HepG2 (cell line): Measurements from ENCODE around the gene INHBC. TPM values are rescaled to one million over a fixed set of nuclear protein-coding genes. Genes with fewer than 3 reads are reported as not detected.

Source experiments
- ARNT2 ChIP-seq: sonication (generic); formaldehyde crosslinking; IDR thresholded peaks from 2 replicates; pipeline ENCODE4 v1.8.0; 2022; ENCODE audit warnings: mild to moderate bottlenecking, low read depth, missing genetic modification reagents, moderate library complexity
- BRD4 ChIP-seq: sonication (generic); formaldehyde crosslinking; IDR thresholded peaks from 2 replicates; pipeline ENCODE4 v1.4.0; 2020; ENCODE audit warnings: missing genetic modification reagents
- FOXA1 ChIP-seq, 2 experiments: fragments of 450-650 bp in 1 of 2; sonication (generic) in 1 of 2; formaldehyde crosslinking in 1 of 2; IDR thresholded peaks; 2 replicates each; pipeline versions ENCODE4 v1.4.0 to v1.6.1; 2016 to 2020; ENCODE audit warnings: missing genetic modification reagents in 1 of 2
- HOXA9 ChIP-seq: sonication (generic); formaldehyde crosslinking; IDR thresholded peaks from 2 replicates; pipeline ENCODE4 v1.8.1; 2022; ENCODE audit warnings: missing genetic modification reagents, mild to moderate bottlenecking, moderate library complexity, borderline replicate concordance
- MYNN ChIP-seq: sonication (generic); formaldehyde crosslinking; IDR thresholded peaks from 2 replicates; pipeline ENCODE4 v1.4.0; 2020; ENCODE audit warnings: mild to moderate bottlenecking, low read depth, missing genetic modification reagents
- NFE2L2 ChIP-seq: fragments of 150-350 bp; IDR thresholded peaks from 2 replicates; pipeline ENCODE4 v1.6.1; 2014; ENCODE audit warnings: low read length
- NFYC ChIP-seq: IDR thresholded peaks from 2 replicates; pipeline ENCODE4 v1.6.1; 2016; ENCODE audit warnings: missing genetic modification reagents, missing compliant biosample characterization
- REPIN1 ChIP-seq: sonication (generic); formaldehyde crosslinking; IDR thresholded peaks from 2 replicates; pipeline ENCODE4 v1.8.0; 2022; ENCODE audit warnings: missing genetic modification reagents, low read depth, mild to moderate bottlenecking, borderline replicate concordance
- ZFAT ChIP-seq: sonication (generic); formaldehyde crosslinking; conservative IDR thresholded peaks from 2 replicates; pipeline ENCODE4 v1.8.1; 2023; ENCODE audit warnings: missing genetic modification reagents, inconsistent platforms
- ZFP1 ChIP-seq: IDR thresholded peaks from 2 replicates; pipeline ENCODE4 v1.6.1; 2016
- ZNF552 ChIP-seq: sonication (generic); formaldehyde crosslinking; IDR thresholded peaks from 2 replicates; pipeline ENCODE4 v1.9.0; 2022; ENCODE audit warnings: missing genetic modification reagents, mild to moderate bottlenecking, borderline replicate concordance
- ZNF737 ChIP-seq: sonication (generic); formaldehyde crosslinking; IDR thresholded peaks from 2 replicates; pipeline ENCODE4 v1.5.0; 2020; ENCODE audit warnings: missing genetic modification reagents, mild to moderate bottlenecking, borderline replicate concordance
- ZNF780A ChIP-seq: sonication (generic); formaldehyde crosslinking; IDR thresholded peaks from 2 replicates; pipeline ENCODE4 v1.8.0; 2022; ENCODE audit warnings: mild to moderate bottlenecking, missing genetic modification reagents, moderate library complexity
- polyA plus RNA-seq, 8 experiments: library from polyadenylated mRNA; depleted of rRNA in 3 of 8; stranded (reverse) in 7 of 8; unstranded in 1 of 8; fragments of >200 nt; fragmentation: Illumina TruSeq in 4 of 8; extraction: Trizol in 4 of 8; gene quantifications; 2 replicates each; pipeline versions ENCODE4 v1.2.1 to v1.2.3, GENCODE V29; 2011 to 2016; ENCODE audit warnings: low read depth in 4 of 8, missing spikeins in 1 of 8, mixed read lengths in 1 of 8; ENCODE audit not compliant: insufficient read depth in 1 of 8
- total RNA-seq, 5 experiments: library from RNA; depleted of rRNA; stranded (reverse); fragments of >200 nt; fragmentation: Illumina TruSeq; extraction: Trizol; gene quantifications; 2 replicates each; pipeline ENCODE4 v1.2.3, GENCODE V29; 2016; ENCODE audit warnings: low read depth in 1 of 5
- TF ChIP-seq, protein P1 (sequence below): IDR thresholded peaks from 2 replicates; pipeline ENCODE4 v1.6.1; 2016; ENCODE audit warnings: low read depth, missing genetic modification reagents, missing compliant biosample characterization
- TF ChIP-seq, protein P2 (sequence below): sonication (generic); formaldehyde crosslinking; IDR thresholded peaks from 2 replicates; pipeline ENCODE4 v1.5.1; 2020; ENCODE audit warnings: missing genetic modification reagents, mild to moderate bottlenecking, borderline replicate concordance
- TF ChIP-seq, protein P3 (sequence below): sonication (generic); formaldehyde crosslinking; IDR thresholded peaks from 2 replicates; pipeline ENCODE4 v1.4.0; 2020; ENCODE audit warnings: low read depth, missing genetic modification reagents
- TF ChIP-seq, protein P4 (sequence below): sonication (generic); formaldehyde crosslinking; IDR thresholded peaks from 2 replicates; pipeline ENCODE4 v1.4.0; 2020; ENCODE audit warnings: missing genetic modification reagents

INHBC gene
- total and polyA plus RNA-seq, 2 of the 13 experiments (the other 11 are each of a cell fraction or from before 2014, with no cell fraction given) = 1.8 to 13.8 TPM

DNA sequence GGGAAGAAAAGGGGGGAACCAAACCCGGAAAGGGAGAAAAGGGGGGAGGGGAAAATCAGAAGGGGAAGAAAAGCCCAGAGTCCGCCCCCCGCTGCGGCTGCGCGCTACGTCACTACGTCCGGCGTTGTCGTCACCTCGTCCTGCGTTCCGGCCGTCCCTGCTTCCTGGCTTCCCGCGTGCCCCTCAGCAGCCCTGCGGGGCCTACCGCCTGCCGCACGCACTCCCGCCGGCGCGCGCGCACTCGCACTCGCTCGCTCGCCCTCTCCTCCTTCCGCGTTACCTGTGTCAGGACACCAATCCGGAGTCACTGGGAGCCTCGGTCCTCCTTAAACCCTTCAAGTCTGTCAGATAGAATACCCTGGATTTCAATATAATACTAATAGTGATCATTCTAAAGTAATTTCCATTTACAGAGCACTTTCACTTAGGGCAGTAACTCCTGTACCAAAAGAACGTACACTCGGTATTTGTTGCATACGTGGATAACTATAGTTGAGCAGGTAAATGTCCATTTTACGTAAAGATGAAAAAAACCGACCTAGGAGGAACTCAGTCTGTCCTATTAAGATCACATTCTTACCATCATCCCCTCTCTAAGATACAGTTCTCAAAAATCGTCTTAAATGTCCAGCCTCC lies 3.5 kb upstream of the INHBC start, which contains the start of gene R3HDM2 (continued):
- TF ChIP-seq, protein P1, sequence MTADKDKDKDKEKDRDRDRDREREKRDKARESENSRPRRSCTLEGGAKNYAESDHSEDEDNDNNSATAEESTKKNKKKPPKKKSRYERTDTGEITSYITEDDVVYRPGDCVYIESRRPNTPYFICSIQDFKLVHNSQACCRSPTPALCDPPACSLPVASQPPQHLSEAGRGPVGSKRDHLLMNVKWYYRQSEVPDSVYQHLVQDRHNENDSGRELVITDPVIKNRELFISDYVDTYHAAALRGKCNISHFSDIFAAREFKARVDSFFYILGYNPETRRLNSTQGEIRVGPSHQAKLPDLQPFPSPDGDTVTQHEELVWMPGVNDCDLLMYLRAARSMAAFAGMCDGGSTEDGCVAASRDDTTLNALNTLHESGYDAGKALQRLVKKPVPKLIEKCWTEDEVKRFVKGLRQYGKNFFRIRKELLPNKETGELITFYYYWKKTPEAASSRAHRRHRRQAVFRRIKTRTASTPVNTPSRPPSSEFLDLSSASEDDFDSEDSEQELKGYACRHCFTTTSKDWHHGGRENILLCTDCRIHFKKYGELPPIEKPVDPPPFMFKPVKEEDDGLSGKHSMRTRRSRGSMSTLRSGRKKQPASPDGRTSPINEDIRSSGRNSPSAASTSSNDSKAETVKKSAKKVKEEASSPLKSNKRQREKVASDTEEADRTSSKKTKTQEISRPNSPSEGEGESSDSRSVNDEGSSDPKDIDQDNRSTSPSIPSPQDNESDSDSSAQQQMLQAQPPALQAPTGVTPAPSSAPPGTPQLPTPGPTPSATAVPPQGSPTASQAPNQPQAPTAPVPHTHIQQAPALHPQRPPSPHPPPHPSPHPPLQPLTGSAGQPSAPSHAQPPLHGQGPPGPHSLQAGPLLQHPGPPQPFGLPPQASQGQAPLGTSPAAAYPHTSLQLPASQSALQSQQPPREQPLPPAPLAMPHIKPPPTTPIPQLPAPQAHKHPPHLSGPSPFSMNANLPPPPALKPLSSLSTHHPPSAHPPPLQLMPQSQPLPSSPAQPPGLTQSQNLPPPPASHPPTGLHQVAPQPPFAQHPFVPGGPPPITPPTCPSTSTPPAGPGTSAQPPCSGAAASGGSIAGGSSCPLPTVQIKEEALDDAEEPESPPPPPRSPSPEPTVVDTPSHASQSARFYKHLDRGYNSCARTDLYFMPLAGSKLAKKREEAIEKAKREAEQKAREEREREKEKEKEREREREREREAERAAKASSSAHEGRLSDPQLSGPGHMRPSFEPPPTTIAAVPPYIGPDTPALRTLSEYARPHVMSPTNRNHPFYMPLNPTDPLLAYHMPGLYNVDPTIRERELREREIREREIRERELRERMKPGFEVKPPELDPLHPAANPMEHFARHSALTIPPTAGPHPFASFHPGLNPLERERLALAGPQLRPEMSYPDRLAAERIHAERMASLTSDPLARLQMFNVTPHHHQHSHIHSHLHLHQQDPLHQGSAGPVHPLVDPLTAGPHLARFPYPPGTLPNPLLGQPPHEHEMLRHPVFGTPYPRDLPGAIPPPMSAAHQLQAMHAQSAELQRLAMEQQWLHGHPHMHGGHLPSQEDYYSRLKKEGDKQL (CRISPR knock-in tag) = peak; percentile 36; the same call in 1 of the 2 replicates
- TF ChIP-seq FOXA1 (IDR thresholded peaks at IDR 0.05) (no peak), FOXA1 (CRISPR knock-in tag; IDR thresholded peaks at IDR 0.05) (no peak; the same call in 1 of the 2 replicates), ARNT2 (peak; percentile 78), HOXA9 (CRISPR knock-in tag) (0 out of 2 replicates have a peak, but pooled peaks have one; percentile 56), REPIN1 (CRISPR knock-in tag) (peak; percentile 89), ZNF737 (CRISPR knock-in tag) (no peak), ZFAT (no peak), ZNF780A (CRISPR knock-in tag) (peak; percentile 28; the same call in 1 of the 2 replicates), BRD4 (peak; percentile 83), NFYC (CRISPR knock-in tag) (0 out of 2 replicates have a peak, but pooled peaks have one; percentile 9), NFE2L2 (no peak), ZNF552 (CRISPR knock-in tag) (0 out of 2 replicates have a peak, but pooled peaks have one; percentile 60), ZFP1 (CRISPR knock-in tag) (no peak), MYNN (no peak)
- TF ChIP-seq, protein P2, sequence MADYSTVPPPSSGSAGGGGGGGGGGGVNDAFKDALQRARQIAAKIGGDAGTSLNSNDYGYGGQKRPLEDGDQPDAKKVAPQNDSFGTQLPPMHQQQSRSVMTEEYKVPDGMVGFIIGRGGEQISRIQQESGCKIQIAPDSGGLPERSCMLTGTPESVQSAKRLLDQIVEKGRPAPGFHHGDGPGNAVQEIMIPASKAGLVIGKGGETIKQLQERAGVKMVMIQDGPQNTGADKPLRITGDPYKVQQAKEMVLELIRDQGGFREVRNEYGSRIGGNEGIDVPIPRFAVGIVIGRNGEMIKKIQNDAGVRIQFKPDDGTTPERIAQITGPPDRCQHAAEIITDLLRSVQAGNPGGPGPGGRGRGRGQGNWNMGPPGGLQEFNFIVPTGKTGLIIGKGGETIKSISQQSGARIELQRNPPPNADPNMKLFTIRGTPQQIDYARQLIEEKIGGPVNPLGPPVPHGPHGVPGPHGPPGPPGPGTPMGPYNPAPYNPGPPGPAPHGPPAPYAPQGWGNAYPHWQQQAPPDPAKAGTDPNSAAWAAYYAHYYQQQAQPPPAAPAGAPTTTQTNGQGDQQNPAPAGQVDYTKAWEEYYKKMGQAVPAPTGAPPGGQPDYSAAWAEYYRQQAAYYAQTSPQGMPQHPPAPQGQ (CRISPR knock-in tag) = no peak
- TF ChIP-seq, protein P3, sequence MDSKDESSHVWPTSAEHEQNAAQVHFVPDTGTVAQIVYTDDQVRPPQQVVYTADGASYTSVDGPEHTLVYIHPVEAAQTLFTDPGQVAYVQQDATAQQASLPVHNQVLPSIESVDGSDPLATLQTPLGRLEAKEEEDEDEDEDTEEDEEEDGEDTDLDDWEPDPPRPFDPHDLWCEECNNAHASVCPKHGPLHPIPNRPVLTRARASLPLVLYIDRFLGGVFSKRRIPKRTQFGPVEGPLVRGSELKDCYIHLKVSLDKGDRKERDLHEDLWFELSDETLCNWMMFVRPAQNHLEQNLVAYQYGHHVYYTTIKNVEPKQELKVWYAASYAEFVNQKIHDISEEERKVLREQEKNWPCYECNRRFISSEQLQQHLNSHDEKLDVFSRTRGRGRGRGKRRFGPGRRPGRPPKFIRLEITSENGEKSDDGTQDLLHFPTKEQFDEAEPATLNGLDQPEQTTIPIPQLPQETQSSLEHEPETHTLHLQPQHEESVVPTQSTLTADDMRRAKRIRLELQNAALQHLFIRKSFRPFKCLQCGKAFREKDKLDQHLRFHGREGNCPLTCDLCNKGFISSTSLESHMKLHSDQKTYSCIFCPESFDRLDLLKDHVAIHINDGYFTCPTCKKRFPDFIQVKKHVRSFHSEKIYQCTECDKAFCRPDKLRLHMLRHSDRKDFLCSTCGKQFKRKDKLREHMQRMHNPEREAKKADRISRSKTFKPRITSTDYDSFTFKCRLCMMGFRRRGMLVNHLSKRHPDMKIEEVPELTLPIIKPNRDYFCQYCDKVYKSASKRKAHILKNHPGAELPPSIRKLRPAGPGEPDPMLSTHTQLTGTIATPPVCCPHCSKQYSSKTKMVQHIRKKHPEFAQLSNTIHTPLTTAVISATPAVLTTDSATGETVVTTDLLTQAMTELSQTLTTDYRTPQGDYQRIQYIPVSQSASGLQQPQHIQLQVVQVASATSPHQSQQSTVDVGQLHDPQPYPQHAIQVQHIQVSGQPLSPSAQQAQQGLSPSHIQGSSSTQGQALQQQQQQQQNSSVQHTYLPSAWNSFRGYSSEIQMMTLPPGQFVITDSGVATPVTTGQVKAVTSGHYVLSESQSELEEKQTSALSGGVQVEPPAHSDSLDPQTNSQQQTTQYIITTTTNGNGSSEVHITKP (CRISPR knock-in tag) = no peak; the same call in 1 of the 2 replicates
- TF ChIP-seq, protein P4, sequence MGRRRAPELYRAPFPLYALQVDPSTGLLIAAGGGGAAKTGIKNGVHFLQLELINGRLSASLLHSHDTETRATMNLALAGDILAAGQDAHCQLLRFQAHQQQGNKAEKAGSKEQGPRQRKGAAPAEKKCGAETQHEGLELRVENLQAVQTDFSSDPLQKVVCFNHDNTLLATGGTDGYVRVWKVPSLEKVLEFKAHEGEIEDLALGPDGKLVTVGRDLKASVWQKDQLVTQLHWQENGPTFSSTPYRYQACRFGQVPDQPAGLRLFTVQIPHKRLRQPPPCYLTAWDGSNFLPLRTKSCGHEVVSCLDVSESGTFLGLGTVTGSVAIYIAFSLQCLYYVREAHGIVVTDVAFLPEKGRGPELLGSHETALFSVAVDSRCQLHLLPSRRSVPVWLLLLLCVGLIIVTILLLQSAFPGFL (CRISPR knock-in tag) = no peak
